IPS-15b (cell line): ENCODE results near the gene GNAO1.

Experiments used
- H3K27me3 ChIP-seq: one replicate; pipeline ENCODE4 v1.6.1; 2013; ENCODE audit warnings: low read length; ENCODE audit not compliant: control insufficient read depth, insufficient read depth
- H3K36me3 ChIP-seq: one replicate; pipeline ENCODE4 v1.6.1; 2013; ENCODE audit warnings: low read length; ENCODE audit not compliant: control insufficient read depth, insufficient read depth
- H3K4me1 ChIP-seq: one replicate; pipeline ENCODE4 v1.6.1; 2013; ENCODE audit warnings: mild to moderate bottlenecking, low read length; ENCODE audit not compliant: control insufficient read depth, insufficient read depth
- H3K4me3 ChIP-seq: one replicate; pipeline ENCODE4 v1.5.1; 2013; ENCODE audit warnings: low read depth, low read length
- H3K9ac ChIP-seq: one replicate; pipeline ENCODE4 v1.6.1; 2013; ENCODE audit warnings: low read depth, mild to moderate bottlenecking, low read length
- H3K9me3 ChIP-seq: one replicate; pipeline ENCODE4 v1.6.1; 2013; ENCODE audit warnings: mild to moderate bottlenecking, low read length; ENCODE audit not compliant: control insufficient read depth, insufficient read depth

GNAO1 gene

DNA sequence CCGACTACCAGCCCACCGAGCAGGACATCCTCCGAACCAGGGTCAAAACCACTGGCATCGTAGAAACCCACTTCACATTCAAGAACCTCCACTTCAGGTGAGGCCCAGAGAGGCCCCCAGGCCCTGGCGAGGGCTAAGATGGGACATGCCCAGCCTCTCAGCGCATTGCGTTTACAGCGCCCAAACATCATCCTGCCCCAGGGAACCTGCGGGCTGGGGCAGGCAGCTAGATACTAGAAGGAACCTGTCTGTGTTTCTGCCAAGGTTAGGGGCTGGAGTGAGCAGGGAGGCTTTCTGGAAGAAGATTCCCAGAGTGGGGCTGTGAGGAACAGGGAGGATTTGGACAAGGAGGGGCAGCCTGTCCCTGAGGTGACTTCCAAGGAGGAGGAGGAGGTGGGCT lies 143.5 kb downstream of the GNAO1 start:
- no peaks in the 10 kb centered on the region for H3K4me1 ChIP-seq
- H3K9ac ChIP-seq, result no peak overlapping the region
- no peaks in the 10 kb centered on the region for H3K27me3 ChIP-seq
- H3K36me3 ChIP-seq, result no peaks in the 10 kb centered on the region
- no peak overlapping the region for H3K4me3 ChIP-seq
- H3K9me3 ChIP-seq, result no peaks in the 10 kb centered on the region

DNA sequence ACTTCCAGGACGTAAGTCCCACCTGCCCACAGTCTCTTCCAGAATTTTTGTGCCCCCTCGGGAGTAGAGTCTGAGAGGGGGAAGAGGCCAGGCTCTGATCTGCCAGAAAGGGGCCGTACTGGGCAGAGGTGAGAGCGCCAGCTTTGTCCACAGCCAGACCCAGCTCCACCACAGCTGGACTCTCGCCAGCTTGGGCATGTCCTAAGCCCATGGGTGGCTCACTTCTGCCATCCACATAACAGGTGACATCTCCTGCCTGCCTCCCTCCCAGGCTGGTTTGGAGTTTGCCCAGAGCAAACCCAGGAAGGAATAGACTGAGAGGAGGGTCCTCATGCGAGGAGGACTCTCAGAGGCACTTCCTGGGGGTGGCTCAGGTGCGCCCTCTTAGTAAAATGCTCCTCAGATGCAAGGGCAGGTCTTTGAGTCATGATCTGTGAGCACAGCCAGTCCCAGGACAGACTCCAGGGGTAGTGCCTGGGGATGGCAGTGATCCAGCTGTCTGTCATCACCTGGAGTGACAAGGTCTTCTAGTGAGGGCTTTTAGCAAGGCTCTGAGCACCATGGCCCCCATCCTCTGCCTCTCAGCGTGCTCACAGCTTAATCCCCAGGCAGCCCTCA lies 144.9 kb downstream of the GNAO1 start:
- H3K9me3 ChIP-seq, result no peaks in the 10 kb centered on the region
- no peaks in the 10 kb centered on the region for H3K4me1 ChIP-seq

DNA sequence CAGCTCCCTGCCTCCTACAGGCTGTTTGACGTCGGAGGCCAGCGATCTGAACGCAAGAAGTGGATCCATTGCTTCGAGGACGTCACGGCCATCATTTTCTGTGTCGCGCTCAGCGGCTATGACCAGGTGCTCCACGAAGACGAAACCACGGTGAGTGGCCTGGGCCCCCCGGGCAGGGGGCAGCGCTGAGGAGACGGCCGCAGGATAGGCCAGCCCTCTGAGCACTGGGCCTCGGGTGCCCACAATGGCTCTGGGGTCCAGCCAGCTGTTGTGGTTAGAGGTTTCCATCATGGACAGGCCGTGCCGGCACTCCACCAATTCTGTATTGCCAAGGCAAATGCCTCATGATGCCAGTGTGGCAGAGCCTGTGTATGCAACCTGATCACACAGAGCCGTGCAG lies 145.4 kb downstream of the GNAO1 start:
- H3K4me1 ChIP-seq, result no peaks in the 10 kb centered on the region
- H3K9me3 ChIP-seq, result no peaks in the 10 kb centered on the region
- H3K36me3 ChIP-seq, result peaks cover 2% of the 10 kb centered on the region
- H3K27me3 ChIP-seq, result no peaks in the 10 kb centered on the region
- H3K4me3 ChIP-seq, result no peak overlapping the region
- H3K9ac ChIP-seq, result no peak overlapping the region

More for the DNA sequence above, 144.9 kb downstream of the GNAO1 start:
- peaks cover 2% of the 10 kb centered on the region for H3K36me3 ChIP-seq
- no peaks in the 10 kb centered on the region for H3K27me3 ChIP-seq
- no peak overlapping the region for H3K4me3 ChIP-seq
- no peak overlapping the region for H3K9ac ChIP-seq

DNA sequence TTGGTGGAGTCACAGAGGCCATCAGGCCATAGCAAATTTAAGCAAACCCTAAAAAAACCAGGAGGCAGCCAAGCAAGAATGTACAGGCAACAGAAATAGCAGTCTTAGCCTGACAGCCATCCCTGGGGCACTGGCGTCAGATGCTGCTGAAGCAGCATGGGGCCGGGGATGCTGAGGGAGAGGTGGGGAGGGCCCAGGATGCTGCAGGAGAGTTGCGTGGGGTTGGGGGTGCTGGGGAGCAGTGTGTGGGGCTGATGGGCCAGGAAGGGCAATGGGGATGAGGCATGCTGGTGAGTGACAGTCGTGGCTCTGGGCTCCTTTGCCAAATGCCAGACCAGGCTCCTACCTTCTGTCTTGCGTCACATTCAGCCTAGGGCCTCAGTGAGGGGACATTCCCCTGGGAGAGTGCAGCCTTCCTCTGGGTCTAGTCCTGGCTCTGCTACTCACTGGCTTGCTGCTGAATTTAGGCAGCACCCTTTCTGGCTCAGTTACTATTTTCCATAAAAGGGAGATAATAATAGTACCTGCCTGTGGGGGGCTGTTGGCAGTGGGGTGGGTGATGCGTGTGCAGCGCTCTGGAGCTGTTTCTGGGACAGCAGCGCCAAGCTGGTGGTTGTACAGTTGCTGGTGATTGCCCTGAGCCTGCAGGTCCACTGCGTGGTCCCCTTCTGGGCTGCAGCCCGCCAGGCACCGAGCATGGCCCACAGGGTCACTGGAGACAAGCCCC lies 146.0 kb downstream of the GNAO1 start:
- no peak overlapping the region for H3K9ac ChIP-seq
- no peaks in the 10 kb centered on the region for H3K9me3 ChIP-seq
- H3K4me3 ChIP-seq, result no peak overlapping the region
- H3K36me3 ChIP-seq, result peaks cover 2% of the 10 kb centered on the region
- H3K27me3 ChIP-seq, result no peaks in the 10 kb centered on the region
- H3K4me1 ChIP-seq, result no peaks in the 10 kb centered on the region

DNA sequence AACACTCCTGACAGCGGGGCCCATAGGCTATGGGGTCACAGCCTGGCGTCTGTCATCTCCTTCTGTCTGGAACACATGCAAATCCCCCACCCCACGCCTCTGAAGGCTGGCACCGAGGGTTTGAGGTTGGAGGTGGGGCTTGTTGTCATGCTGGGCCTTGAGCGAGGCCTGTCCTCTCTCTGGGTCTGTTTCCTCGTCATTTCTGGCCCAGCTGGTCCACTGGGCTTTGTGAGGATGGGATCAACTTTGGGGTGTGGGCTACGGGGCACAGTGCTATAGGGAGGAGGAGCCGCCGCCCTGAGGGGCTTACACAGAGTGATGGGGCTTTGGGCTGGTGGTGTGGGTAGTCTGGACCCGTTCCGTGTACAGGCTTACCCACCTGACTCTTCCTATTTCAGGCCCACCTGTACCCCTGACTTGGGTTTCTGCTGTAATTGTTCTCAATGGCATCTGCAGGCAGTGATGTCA lies 146.6 kb downstream of the GNAO1 start:
- Histone ChIP-seq H3K9me3 (no peaks in the 10 kb centered on the region), H3K4me1 (no peaks in the 10 kb centered on the region), H3K27me3 (no peaks in the 10 kb centered on the region), H3K4me3 (no peak overlapping the region), H3K36me3 (peaks cover 2% of the 10 kb centered on the region), H3K9ac (no peak overlapping the region)

DNA sequence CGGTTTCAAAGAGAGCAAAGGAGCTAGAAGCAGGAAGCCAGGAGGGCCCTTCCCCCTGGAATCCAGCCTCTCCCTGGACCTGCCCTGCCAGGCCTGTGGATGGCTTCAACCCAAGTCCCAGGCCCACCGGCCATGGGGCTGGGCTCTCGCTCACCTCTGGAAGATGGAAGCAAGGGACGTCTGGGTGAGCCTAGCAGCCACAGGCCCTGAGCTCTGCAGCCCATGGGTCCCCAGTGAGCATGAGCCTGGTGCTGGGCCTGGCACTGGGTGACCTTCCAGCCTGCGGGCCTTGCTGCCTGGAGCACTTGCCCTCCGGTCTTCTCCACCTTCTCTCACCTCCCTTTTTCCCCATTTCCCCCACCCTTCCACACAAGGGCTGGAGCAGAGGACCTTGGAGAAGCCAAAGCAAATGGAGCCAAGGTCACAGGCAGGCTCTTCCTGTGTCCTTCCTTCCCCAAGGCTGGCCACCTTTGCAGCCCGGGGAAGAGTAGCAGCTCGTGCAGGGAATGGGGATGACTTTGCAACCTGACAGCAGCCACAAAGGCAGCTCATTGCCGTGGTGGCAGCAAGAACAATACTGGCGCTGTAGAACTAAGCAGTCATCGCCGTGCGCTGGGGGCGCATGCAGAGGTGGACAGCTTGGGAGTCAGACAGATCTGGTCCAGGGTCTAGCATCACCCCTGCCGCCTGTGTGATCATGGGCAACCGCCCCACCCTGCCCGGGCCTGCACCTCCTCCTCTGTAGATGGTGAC lies 147.5 kb downstream of the GNAO1 start:
- Histone ChIP-seq H3K27me3 (no peaks in the 10 kb centered on the region), H3K4me3 (no peak overlapping the region), H3K4me1 (no peaks in the 10 kb centered on the region), H3K36me3 (peaks cover 2% of the 10 kb centered on the region), H3K9me3 (no peaks in the 10 kb centered on the region), H3K9ac (no peak overlapping the region)

DNA sequence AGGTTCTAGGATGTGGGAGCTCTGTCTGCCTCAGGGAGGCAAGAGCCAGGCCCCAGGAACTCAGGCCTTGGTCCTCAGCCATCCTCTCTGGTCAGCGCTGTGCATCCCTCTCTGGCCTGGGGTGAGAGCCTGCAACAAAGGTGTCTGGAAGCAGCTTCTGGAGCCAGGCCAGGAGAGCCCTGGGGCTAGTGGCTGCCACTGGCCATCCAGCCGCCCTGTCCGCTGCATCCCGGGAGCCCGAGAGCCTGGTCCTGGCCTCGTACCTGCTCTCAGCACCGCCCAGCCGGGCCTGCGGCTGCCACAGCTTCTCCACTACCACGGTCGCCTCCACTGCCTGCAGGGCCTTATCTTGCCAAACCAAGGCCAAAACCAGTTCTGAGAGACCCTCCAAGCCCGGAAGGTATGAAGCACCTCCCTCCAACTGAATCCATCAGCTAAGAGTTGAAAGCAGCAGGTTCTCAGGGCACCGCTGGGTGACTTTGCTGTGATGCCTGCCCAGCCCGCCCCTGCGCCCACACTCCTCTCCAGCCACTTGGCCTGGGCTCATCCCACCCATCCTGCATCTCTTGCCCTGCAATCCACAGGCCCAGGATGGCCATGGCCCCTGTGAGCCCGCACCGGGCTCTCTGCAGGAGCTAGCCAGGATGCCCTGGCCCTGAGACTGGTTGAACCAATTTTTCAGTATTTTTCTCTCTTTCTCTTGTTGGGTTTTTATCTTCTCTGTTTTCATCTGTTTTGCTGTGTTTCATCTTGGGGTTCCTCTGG lies 148.3 kb downstream of the GNAO1 start:
- no peaks in the 10 kb centered on the region for H3K27me3 ChIP-seq
- H3K9ac ChIP-seq, result no peak overlapping the region
- H3K4me3 ChIP-seq, result no peak overlapping the region
- H3K4me1 ChIP-seq, result no peaks in the 10 kb centered on the region
- peaks cover 7% of the 10 kb centered on the region for H3K36me3 ChIP-seq
- no peaks in the 10 kb centered on the region for H3K9me3 ChIP-seq

DNA sequence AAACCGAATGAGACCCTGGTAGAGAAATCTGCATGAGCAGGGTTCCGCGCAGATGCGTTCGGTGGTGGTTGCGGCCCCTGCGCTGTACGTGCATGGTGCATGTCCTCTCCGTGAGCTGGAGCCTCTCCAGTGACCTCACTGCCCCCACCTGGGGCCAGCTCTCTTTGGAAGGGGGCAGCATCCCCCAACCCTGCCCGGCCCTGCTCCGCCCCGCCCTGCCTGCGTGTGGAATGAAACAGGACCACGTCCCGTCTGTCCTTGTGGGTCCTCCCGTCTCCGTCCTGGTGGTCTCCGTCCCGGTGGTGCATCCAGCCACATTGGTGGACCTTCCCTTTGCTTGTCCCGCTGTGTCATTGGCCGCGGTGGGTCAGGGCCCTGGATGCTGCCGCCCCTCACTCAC lies 149.1 kb downstream of the GNAO1 start:
- H3K36me3 ChIP-seq, result peaks cover 7% of the 10 kb centered on the region
- H3K9ac ChIP-seq, result no peak overlapping the region
- H3K9me3 ChIP-seq, result no peaks in the 10 kb centered on the region
- H3K4me1 ChIP-seq, result no peaks in the 10 kb centered on the region
- H3K27me3 ChIP-seq, result no peaks in the 10 kb centered on the region
- no peak overlapping the region for H3K4me3 ChIP-seq

DNA sequence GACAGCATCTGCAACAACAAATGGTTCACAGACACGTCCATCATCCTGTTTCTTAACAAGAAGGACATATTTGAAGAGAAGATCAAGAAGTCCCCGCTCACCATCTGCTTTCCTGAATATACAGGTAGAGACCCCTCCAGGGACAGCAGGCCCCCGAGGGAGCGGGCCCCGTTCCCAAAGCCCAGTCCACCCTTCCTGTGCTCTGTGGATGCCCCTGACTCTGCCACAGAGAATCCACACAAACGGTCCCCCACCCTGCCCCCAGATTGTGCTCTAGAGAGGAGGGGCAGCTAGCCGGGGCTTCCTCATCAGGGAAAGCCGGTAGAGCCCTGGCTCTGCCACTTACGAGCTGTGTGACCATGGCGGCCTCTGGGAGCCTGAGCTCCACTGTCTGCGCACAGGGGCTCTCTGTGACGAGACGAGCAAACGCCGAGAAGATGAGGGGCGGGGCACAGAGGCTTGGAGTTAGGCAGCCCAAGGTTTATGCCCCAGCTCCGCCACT lies 149.6 kb downstream of the GNAO1 start:
- H3K27me3 ChIP-seq, result no peaks in the 10 kb centered on the region
- peaks cover 7% of the 10 kb centered on the region for H3K36me3 ChIP-seq

DNA sequence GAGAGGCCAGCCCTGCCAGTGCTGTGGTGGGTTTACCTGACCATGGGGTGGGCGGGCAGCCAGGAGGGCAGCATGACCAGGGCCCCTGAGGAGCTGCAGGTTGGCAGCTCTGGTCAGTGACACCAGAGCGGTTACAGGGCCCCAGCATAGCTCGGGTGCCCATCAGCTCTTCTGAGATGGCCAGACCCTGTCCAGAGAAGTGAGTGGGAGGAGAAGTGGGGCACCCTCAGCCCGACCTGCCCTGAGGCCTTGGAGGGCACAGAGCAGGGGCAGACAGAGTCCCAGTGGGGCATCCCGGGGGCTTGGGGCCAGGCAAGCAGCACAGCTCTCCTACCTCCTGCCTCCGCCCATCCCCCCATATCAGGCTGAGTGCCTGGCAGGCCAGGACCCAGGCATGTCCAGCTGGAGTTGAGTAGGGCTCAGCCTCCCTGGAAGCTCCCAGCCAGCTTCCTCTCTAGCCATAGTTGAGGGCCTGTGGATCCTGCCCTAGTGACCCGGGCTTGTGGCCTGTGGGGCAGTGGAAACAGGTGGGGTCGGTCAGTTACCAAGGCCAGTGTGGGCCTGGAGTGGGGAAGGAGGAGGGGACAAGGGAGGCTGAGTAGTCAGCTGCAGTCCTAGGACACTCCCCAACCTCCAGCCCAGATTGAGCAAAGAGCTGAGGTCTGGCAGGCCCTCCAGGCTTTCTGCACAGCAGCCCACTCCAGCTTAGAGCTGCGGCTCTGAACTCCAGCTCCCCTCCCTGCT lies 150.5 kb downstream of the GNAO1 start:
- Histone ChIP-seq H3K4me1 (no peaks in the 10 kb centered on the region), H3K9me3 (no peaks in the 10 kb centered on the region), H3K4me3 (no peak overlapping the region), H3K9ac (no peak overlapping the region), H3K27me3 (no peaks in the 10 kb centered on the region), H3K36me3 (peaks cover 7% of the 10 kb centered on the region)

More for the DNA sequence above, 149.6 kb downstream of the GNAO1 start:
- Histone ChIP-seq H3K4me3 (no peak overlapping the region), H3K9me3 (no peaks in the 10 kb centered on the region), H3K4me1 (no peaks in the 10 kb centered on the region), H3K9ac (no peak overlapping the region)
